Stimulated activated CD4-positive, alpha-beta T cell treated with anti-CD3 and anti-CD28 coated beads, Interleukin-1b, Interleukin-23, amount 100 ng/mL, for 4 hours (primary cell): ENCODE data around the gene ECE1.

ENCODE experiments used
- DNase-seq, 2 donors: peaks; one replicate each; pipeline ENCODE4 v3.0.0-alpha.2; 2020; ENCODE audit warnings: low read depth in 2 of 2

ECE1 gene

GRCh38 chr1:21289700-21290545 is at the start of gene ECE1:
ECE1 (minus strand) TSS chr1:21290463; CDS start chr1:21290414, 49 bp downstream.
- DNase-seq, result peak; percentile 21 to 52

- DNase-seq, result no peak
Observed at GRCh38 chr1:21339356-21340229, 49.3 kb upstream of the ECE1 start.

GRCh38 chr1:21338573-21339355 is 48.5 kb upstream of the ECE1 start:
- no peak for DNase-seq

- no peak for DNase-seq
Observed at GRCh38 chr1:21337928-21338572, 47.8 kb upstream of the ECE1 start.

GRCh38 chr1:21337454-21337927 is 47.2 kb upstream of the ECE1 start:
- no peak for DNase-seq

GRCh38 chr1:21337010-21337437 is 46.8 kb upstream of the ECE1 start:
- DNase-seq, result no peak

GRCh38 chr1:21335750-21336224 is 45.5 kb upstream of the ECE1 start:
- DNase-seq, result no peak

- DNase-seq, result no peak
Observed at GRCh38 chr1:21335088-21335691, 44.9 kb upstream of the ECE1 start.

GRCh38 chr1:21334214-21335087 is 44.2 kb upstream of the ECE1 start:
- peak; percentile 49 to 51 for DNase-seq

GRCh38 chr1:21333824-21334213 is 43.6 kb upstream of the ECE1 start:
- no peak for DNase-seq

GRCh38 chr1:21332554-21333311 is 42.5 kb upstream of the ECE1 start:
- DNase-seq, result no peak

- DNase-seq, result no peak
Observed at GRCh38 chr1:21331752-21332478, 41.7 kb upstream of the ECE1 start.

- DNase-seq, result no peak
Observed at GRCh38 chr1:21330544-21330943, 40.3 kb upstream of the ECE1 start.

GRCh38 chr1:21329209-21329844 is 39.1 kb upstream of the ECE1 start:
- no peak for DNase-seq

- no peak for DNase-seq
Observed at GRCh38 chr1:21327566-21328323, 37.5 kb upstream of the ECE1 start.

- DNase-seq, result no peak
Observed at GRCh38 chr1:21326861-21327344, 36.6 kb upstream of the ECE1 start.
